NCI-H2171 (cell line): Measurements from ENCODE around the gene DSC1.
"Not testable (repeated sequence)": the region's sequence is repeated elsewhere in the genome, so short reads cannot be mapped to it uniquely, and the experiment has no call there.

ENCODE experiments used
- DNase-seq: peaks from one replicate; lab custom pipeline; 2025; lab: John Stamatoyannopoulos, UW

DSC1 gene, protein sequence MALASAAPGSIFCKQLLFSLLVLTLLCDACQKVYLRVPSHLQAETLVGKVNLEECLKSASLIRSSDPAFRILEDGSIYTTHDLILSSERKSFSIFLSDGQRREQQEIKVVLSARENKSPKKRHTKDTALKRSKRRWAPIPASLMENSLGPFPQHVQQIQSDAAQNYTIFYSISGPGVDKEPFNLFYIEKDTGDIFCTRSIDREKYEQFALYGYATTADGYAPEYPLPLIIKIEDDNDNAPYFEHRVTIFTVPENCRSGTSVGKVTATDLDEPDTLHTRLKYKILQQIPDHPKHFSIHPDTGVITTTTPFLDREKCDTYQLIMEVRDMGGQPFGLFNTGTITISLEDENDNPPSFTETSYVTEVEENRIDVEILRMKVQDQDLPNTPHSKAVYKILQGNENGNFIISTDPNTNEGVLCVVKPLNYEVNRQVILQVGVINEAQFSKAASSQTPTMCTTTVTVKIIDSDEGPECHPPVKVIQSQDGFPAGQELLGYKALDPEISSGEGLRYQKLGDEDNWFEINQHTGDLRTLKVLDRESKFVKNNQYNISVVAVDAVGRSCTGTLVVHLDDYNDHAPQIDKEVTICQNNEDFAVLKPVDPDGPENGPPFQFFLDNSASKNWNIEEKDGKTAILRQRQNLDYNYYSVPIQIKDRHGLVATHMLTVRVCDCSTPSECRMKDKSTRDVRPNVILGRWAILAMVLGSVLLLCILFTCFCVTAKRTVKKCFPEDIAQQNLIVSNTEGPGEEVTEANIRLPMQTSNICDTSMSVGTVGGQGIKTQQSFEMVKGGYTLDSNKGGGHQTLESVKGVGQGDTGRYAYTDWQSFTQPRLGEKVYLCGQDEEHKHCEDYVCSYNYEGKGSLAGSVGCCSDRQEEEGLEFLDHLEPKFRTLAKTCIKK

GRCh38 chr18:31162825-31163435 is at the start of gene DSC1:
Gene DSC1 (minus strand): TSS chr18:31162856. CDS start chr18:31162594, 262 bp downstream.
- no peak for DNase-seq

DNA sequence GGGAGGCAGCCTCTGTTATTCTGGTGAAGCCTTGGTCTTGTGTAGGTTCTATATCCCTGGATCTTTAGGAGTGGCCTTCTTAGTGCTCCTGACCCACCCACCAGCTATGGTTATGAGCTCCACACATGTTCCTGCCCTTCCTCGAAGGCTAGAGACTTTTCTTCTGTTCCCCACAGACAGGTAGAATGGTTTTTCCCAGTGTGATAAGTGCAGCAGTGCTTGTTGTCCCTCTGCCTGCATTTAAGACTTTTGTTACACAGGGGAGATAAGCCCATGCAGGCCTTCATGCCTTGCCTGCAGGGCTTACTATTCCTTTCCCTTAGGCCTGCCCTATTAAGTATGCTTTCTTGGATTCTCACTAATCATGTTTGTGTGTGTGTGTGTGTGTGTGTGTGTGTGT is 48.4 kb upstream of the DSC1 start:
- no peak for DNase-seq

DNA sequence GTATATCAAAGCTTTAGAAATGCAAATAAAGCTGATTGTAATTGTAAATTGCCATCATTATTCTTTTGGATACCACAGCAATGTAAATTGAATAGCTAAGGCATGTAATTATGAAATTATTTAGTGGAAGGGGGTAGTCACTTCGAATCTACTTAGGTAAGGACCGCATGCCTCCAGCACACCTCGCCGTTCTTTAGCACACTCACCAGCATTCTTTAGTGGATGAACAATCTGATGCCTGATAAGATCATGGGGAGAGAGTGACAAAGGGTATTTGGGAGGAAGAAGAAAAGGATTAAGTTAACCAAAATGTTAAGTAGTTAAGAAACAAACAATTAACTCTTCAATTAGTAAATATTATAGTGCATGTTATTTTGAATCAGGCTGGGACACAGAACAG is 46.4 kb upstream of the DSC1 start:
- DNase-seq: no peak

DNA sequence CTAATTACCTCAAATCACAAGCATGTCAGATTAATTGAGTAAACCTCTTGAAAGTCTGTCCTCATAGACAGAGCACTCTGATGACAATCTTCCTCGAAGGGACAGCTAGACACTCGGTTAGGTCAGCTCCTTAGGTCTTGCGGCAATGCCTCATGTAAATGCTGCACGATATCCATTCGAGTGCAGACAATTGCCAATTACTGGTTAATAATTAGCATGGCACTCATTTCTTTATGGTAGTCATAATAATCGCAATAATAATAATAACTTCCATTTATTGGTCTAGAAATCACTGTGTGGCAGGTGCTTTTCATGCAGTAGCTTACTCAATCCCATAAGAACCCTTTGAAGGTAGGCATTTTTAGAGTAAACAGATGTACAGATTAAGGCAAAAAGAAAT is 44.7 kb upstream of the DSC1 start:
- DNase-seq: no peak

DNA sequence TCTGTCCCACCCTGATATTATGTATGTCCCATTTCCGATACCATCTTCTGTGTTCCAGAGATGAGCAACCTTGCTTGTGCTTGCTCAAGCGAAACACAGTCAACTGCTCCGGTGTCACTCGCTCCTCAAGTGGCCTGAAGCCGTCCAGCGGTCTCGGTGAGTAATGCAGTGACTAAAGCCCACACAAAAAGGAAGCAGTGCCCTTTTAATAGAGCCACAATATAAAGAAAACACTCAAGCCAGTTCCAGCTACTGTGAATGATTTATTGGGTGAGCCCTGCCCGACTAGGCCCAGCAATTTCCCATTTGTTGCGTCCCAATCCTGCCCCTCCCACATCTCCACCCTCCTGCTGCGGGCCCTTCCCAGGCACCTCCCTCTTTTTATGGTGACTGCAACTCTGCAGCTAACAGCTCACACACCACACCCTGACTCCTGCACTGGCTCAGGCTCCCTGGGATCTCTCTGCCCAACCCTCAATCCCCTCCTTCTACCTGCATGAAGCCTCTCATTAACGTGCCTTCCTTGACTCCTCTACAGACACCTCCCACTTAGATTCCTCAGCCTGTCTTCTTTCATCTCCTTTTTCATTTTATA is 44.2 kb upstream of the DSC1 start:
- no peak for DNase-seq

- no peak for DNase-seq
Measured at GRCh38 chr18:31206071-31206470, 43.4 kb upstream of the DSC1 start.

- DNase-seq: no peak
Measured at GRCh38 chr18:31205273-31205672, 42.6 kb upstream of the DSC1 start.

- DNase-seq: no peak
Measured at GRCh38 chr18:31204833-31205232, 42.2 kb upstream of the DSC1 start.

- no peak for DNase-seq
Measured at GRCh38 chr18:31204166-31204565, 41.5 kb upstream of the DSC1 start.

- no peak for DNase-seq
Measured at GRCh38 chr18:31203794-31204148, 41.1 kb upstream of the DSC1 start.

GRCh38 chr18:31203096-31203793 is 40.6 kb upstream of the DSC1 start:
- no peak for DNase-seq

DNA sequence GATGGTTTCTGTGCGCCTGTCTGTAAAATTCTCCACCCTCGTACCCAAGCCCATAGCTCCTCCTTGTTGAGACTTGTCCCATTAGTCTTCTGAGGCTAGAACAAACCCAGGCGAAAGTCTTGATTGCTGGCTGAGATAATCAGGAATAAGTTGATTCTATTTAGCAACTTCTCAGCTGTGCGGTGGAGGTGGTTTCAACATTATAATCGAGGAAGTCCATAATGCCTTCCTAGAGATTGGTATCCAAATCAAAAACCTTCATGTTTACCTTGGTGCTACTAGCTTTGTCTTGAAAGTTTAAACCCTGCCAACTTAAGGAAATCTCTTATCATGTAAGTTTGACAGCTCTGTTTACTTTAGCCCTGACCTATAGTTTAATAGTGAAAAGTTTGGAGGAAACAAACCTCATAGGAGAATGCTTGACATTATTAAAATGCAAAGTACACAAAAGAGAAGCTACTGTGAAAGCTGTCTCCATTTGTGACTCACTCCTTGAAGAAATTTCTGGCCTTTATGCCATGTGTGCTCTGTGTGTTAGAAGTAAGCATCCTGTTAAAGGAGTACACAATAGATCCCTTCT is 36.6 kb upstream of the DSC1 start:
- no peak for DNase-seq

GRCh38 chr18:31197676-31198075 is 35.0 kb upstream of the DSC1 start:
- DNase-seq: no peak

GRCh38 chr18:31195063-31195462 is 32.4 kb upstream of the DSC1 start:
- no peak for DNase-seq

- no peak for DNase-seq
Measured at GRCh38 chr18:31192086-31192776, 29.6 kb upstream of the DSC1 start.

DNA sequence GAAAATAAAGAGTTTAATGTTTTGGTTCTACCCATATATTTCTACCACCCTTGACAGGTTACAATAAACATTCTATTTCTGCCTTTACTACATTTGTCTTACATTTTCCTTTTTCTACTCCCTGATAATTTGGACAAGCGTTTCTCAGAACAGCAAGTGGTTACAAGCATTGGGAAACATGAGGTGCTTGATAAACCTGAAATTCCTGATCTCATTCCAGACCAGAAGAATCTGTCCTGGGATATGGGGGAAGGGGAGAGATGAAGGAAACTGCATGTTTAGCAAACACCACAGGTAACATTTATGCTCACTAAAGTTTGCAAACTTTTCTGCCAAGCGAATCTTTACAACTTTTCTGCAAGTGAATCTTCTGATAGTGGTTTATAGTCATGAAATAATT is 28.3 kb upstream of the DSC1 start:
- DNase-seq: no peak

GRCh38 chr18:31189757-31190156 is 27.1 kb upstream of the DSC1 start:
- no peak for DNase-seq

- DNase-seq: no peak
Measured at GRCh38 chr18:31185186-31185950, 22.7 kb upstream of the DSC1 start.

GRCh38 chr18:31183302-31183701 is 20.6 kb upstream of the DSC1 start:
- DNase-seq: no peak

GRCh38 chr18:31177369-31177768 is 14.7 kb upstream of the DSC1 start:
- not testable (repeated sequence) for DNase-seq
